AG04449 (cell line): ENCODE data around the gene DHCR7.

ENCODE experiments used
- CTCF ChIA-PET: fragments of 350-600 bp; formaldehyde crosslinking; extraction: SDS; loops from one replicate; lab custom pipeline; 2021; ENCODE audit warnings: antibody characterized with exemption; lab: Yijun Ruan, JAX
- POLR2A ChIA-PET: fragments of 400-600, 350-600 bp; formaldehyde crosslinking; extraction: SDS; loops from one replicate; lab custom pipeline; 2020; ENCODE audit warnings: antibody characterized with exemption, inconsistent platforms; lab: Yijun Ruan, JAX
- DNase-seq: peaks from one replicate; pipeline ENCODE4 v3.0.0-alpha.2; 2010; ENCODE audit warnings: low read depth, low spot score
- H3K4me3 ChIP-seq: 2 replicates; pipeline ENCODE4 v1.5.1; 2011; ENCODE audit warnings: low read depth, mild to moderate bottlenecking, control low read depth, low read length
- TF ChIP-seq, protein P1 (sequence below): IDR thresholded peaks from one replicate; pipeline ENCODE4 v1.5.1; 2011; ENCODE audit warnings: mild to moderate bottlenecking, moderate library complexity, low read length, control low read depth, inconsistent platforms; ENCODE audit not compliant: insufficient read depth; ENCODE audit errors: missing control alignments

The DHCR7 gene

DNA sequence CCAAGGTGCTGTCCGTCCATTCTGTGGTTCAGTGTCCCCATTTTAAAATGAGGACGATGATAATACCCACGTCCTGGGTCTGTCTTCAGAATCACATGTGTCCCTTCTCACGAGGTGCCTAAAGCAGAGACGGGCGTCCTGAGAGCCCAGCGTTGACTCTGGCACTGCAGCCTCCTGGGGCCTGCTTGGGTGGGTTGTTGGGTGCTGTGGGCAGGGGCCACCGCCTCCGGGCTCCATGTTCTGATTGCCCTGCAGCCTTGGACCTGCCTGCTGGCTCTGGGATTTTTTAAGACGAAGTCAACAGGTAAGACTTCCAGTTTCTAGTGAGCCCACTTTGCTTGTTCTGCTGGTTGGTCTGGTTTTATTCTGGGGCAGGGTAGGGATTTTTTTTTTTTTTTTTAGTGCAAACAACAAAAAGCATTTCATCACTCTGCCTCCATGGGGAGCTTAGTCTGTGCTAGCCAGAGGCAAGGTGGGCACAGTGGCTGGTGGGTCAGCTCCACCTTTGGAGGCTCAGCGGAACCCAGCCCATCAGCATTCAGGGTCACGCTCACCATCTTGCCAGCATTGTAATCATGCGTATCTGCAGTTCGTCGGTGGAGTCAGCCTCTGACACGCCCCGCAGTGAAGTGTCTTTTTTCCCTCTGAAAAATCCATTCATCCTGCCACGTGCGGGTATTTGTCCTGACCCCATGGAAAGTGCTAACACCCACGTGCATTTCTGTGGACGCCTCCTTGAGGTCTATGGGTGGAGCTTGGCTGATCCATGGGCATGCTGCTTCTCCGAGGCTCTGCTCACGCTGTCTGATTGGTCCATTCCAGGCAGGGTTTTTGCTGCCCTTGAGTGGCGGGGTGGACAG is 33.1 kb upstream of the DHCR7 start:
- no peak overlapping the region for H3K4me3 ChIP-seq
- TF ChIP-seq, protein P1, sequence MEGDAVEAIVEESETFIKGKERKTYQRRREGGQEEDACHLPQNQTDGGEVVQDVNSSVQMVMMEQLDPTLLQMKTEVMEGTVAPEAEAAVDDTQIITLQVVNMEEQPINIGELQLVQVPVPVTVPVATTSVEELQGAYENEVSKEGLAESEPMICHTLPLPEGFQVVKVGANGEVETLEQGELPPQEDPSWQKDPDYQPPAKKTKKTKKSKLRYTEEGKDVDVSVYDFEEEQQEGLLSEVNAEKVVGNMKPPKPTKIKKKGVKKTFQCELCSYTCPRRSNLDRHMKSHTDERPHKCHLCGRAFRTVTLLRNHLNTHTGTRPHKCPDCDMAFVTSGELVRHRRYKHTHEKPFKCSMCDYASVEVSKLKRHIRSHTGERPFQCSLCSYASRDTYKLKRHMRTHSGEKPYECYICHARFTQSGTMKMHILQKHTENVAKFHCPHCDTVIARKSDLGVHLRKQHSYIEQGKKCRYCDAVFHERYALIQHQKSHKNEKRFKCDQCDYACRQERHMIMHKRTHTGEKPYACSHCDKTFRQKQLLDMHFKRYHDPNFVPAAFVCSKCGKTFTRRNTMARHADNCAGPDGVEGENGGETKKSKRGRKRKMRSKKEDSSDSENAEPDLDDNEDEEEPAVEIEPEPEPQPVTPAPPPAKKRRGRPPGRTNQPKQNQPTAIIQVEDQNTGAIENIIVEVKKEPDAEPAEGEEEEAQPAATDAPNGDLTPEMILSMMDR: no peak
- ChIA-PET CTCF (no interaction called here), POLR2A (no interaction called here)
- DNase-seq: no peak

DNA sequence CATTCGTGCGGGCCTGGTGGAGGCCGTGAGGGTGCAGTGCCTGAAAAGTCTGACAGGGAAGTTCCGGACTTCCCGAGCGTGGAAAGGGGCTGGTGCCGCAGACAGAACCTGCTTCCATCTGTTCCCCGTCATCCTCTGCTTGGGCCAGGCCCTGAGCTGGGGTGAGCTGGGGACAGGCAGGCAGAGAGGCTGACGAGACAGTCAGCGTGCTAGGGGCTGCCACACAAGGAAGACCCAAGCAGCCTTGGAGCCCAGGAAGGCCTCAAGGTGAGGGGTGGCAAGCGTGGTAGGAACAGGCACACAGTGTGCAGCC is 30.3 kb upstream of the DHCR7 start:
- no peak overlapping the region for H3K4me3 ChIP-seq
- ChIA-PET POLR2A (no interaction called here), CTCF (no interaction called here)
- no peak for DNase-seq
- TF ChIP-seq, protein P1: no peak

DNA sequence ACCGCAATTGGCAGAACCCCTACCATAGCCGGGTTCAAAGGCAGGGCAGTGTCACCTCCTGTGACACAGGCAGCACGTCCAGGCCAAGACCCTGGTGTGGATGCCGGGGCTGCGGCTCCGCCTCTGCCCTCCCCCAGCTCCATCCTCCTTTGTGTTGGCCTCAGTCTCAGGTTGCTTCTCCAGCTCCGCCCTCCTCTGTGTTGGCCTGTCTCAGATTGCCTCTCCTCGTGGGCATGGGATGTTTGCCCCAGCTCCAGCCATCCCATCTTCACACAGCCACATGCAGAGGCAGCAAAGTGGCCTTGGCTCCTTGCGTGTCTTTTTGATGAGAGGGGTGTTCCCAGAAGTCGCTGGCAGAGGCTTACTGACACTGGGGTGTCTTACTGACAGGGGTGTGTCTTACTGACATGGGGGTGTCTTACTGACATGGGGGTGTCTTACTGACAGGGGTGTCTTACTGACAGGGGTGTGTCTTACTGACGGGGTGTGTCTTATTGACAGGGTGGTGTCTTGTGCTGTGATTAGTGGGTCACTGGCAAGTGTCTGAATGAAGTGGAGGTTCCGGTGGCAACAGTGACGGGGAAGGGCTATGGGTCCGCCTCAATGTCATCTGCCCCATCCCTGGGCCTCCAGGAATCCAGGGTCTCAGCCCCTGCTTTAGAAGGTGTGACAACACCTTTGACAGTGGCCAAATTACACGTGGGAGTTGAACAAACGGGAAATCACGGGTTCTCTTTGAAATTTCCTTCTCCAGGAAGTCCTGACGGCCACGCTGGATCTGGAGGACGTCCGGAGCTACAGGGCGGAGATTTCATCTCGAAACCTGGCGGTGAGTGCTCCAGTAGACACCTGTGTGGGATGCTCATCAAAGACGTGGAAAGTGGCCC is 29.7 kb upstream of the DHCR7 start:
- no peak overlapping the region for H3K4me3 ChIP-seq
- ChIA-PET CTCF (no interaction called here), POLR2A (no interaction called here)
- TF ChIP-seq, protein P1: no peak
- DNase-seq: no peak

DNA sequence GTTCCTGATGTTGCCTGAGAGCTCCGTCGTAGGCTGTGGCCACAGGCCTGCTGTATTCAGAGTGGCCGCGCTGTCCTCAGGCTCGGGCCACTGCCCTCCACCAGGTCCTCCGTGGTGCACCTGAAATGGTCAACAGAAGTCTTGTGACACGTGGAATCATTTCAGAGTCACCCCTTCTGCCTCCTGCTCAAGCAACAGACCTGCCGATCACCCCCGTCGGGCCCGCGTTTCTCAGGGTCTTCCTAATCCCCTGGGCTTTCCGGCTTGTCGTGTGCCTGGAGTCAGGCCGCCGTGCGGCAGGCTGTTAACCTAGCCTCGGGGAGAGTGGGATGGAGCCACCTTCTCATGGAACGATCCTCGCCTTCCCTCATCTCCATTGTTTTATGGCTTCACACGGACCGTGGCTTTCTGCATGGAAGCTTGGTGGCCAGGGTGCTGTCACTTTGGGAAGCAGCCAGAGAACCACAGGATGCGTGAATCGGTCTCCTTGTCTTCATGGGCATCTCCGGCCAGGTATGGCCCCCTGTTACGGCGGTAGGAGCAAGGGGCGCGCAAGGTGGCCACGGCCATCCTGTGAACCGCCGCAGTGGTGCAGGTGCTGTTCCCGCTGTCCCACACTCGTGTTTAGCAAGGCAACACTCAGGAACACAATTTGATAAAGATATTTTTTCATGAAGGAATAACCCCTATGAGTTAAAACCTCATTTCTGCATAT is 28.9 kb upstream of the DHCR7 start:
- H3K4me3 ChIP-seq: no peak overlapping the region
- CTCF ChIA-PET: no interaction called here
- POLR2A ChIA-PET: no interaction called here
- DNase-seq: no peak
- TF ChIP-seq, protein P1: no peak

DNA sequence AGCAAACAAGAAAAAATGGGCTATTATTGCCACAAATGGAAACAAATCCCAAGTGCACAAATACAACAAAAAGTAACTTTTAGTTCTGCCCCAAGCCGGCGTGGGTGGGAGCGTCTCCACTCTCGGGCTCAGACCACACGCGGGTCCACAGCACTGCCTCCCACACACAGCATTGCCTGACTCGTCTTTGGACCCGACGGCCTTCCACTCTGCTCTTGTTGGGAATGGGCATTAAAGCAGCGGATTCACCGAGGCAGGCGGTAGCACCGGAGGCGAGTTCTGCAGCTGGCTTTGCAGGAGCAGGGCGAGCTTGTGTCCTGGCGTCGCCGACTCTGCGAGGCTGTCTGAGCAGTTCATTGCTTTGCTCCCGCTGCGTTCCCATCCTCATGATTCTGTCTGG is 27.8 kb upstream of the DHCR7 start:
- ChIA-PET POLR2A (no interaction called here), CTCF (no interaction called here)
- DNase-seq: no peak
- no peak overlapping the region for H3K4me3 ChIP-seq
- TF ChIP-seq, protein P1: no peak
